HepG2 (cell line): ENCODE data around the gene WDR27.

Experiments used
- ELF1 ChIP-seq: sonication (generic); formaldehyde crosslinking; IDR thresholded peaks from 2 replicates; pipeline ENCODE4 v1.4.0; 2020; ENCODE audit warnings: missing genetic modification reagents
- FIP1L1 ChIP-seq: fragments of 200-400 bp; formaldehyde crosslinking; IDR thresholded peaks from 2 replicates; pipeline ENCODE4 v1.6.1; 2018; ENCODE audit warnings: low read depth, mild to moderate bottlenecking, low read length, moderate library complexity, borderline replicate concordance; ENCODE audit not compliant: insufficient read depth
- FOXA1 ChIP-seq, 2 experiments: fragments of 450-650 bp in 1 of 2; sonication (generic) in 1 of 2; formaldehyde crosslinking in 1 of 2; IDR thresholded peaks; 2 replicates each; pipeline versions ENCODE4 v1.4.0 to v1.6.1; 2016 to 2020; ENCODE audit warnings: missing genetic modification reagents in 1 of 2
- MXI1 ChIP-seq: IDR thresholded peaks from 3 replicates; pipeline ENCODE4 v1.6.1; 2012; ENCODE audit warnings: low read depth, low read length, inconsistent platforms, borderline replicate concordance
- REST ChIP-seq, 2 experiments: IDR thresholded peaks; 2 replicates each; pipeline ENCODE4 v1.6.1; 2011 to 2012; ENCODE audit warnings: low read length in 2 of 2, borderline replicate concordance in 1 of 2, low read depth in 1 of 2, mild to moderate bottlenecking in 1 of 2, moderate library complexity in 1 of 2
- RXRA ChIP-seq: sonication (generic); formaldehyde crosslinking; IDR thresholded peaks from 2 replicates; pipeline ENCODE4 v1.5.1; 2020; ENCODE audit warnings: missing genetic modification reagents
- USF2 ChIP-seq, 2 experiments: sonication (generic) in 1 of 2; formaldehyde crosslinking in 1 of 2; IDR thresholded peaks; 2 replicates each; pipeline versions ENCODE4 v1.5.1 to v1.6.1; 2011 to 2020; ENCODE audit warnings: borderline replicate concordance in 1 of 2, low read depth in 1 of 2, low read length in 1 of 2, mild to moderate bottlenecking in 1 of 2, missing genetic modification reagents in 1 of 2, moderate library complexity in 1 of 2
- ZC3H4 ChIP-seq: sonication (generic); formaldehyde crosslinking; IDR thresholded peaks from 2 replicates; pipeline ENCODE4 v1.4.0; 2020; ENCODE audit warnings: missing genetic modification reagents, borderline replicate concordance
- ZNF460 ChIP-seq: sonication (generic); formaldehyde crosslinking; IDR thresholded peaks from 2 replicates; pipeline ENCODE4 v1.5.1; 2020; ENCODE audit warnings: missing genetic modification reagents, mild to moderate bottlenecking, borderline replicate concordance
- TF ChIP-seq, protein P1 (sequence below): sonication (generic); formaldehyde crosslinking; IDR thresholded peaks from 2 replicates; pipeline ENCODE4 v1.5.0; 2020; ENCODE audit warnings: mild to moderate bottlenecking, missing genetic modification reagents, moderate library complexity

DNA sequence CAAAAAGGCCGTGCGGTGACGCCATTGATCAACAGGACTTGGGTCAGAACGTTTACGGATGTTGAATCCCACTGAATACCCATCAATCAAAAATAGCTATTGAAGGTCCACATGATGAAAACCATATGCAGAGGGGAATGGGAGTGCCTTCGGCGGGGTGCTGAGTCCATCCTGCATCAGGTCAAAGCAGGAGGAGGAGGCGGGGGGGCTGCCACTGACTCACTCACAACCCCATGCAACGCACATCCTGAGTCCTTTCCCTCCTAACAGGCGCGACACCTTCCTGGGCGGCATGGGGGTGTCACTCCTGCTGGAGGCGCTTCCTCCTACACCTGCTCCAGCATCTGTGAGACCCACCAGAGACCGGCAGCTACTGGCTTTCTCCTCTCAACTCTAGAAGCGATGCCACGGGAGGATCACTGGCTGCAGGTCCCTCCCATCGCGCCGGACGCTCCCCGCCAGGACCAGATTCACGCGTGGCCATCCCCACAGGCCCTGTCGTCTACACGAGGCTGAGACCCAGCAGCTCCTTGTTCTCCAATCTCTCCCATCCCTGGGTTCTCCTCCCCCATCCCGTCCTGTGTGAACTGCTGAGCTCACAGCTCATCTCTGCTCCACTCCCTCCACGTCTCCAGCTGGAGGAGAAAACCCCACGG lies 277.6 kb downstream of the WDR27 start:
- TF ChIP-seq, protein P1, sequence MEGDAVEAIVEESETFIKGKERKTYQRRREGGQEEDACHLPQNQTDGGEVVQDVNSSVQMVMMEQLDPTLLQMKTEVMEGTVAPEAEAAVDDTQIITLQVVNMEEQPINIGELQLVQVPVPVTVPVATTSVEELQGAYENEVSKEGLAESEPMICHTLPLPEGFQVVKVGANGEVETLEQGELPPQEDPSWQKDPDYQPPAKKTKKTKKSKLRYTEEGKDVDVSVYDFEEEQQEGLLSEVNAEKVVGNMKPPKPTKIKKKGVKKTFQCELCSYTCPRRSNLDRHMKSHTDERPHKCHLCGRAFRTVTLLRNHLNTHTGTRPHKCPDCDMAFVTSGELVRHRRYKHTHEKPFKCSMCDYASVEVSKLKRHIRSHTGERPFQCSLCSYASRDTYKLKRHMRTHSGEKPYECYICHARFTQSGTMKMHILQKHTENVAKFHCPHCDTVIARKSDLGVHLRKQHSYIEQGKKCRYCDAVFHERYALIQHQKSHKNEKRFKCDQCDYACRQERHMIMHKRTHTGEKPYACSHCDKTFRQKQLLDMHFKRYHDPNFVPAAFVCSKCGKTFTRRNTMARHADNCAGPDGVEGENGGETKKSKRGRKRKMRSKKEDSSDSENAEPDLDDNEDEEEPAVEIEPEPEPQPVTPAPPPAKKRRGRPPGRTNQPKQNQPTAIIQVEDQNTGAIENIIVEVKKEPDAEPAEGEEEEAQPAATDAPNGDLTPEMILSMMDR, result no peak
- TF ChIP-seq ZNF460 (CRISPR knock-in tag) (no peak), FOXA1 (IDR thresholded peaks at IDR 0.05) (no peak), FOXA1 (CRISPR knock-in tag; IDR thresholded peaks at IDR 0.05) (no peak), REST (IDR thresholded peaks at IDR 0.05; ENCODE audit: borderline replicate concordance in 1 of 2, low read depth in 1 of 2, low read length in 2 of 2) (no peak), USF2 (IDR thresholded peaks at IDR 0.05; ENCODE audit: low read depth, low read length) (no peak), USF2 (CRISPR knock-in tag; IDR thresholded peaks at IDR 0.05; ENCODE audit: borderline replicate concordance) (no peak), ELF1 (CRISPR knock-in tag) (no peak), FIP1L1 (no peak), MXI1 (no peak), ZC3H4 (CRISPR knock-in tag) (no peak), RXRA (CRISPR knock-in tag) (no peak)
